ENCODE measurements around the gene BTBD8.
"Not testable (repeated sequence)": the region's sequence is repeated elsewhere in the genome, so short reads cannot be mapped to it uniquely, and the experiment has no call there.

BTBD8 gene

DNA sequence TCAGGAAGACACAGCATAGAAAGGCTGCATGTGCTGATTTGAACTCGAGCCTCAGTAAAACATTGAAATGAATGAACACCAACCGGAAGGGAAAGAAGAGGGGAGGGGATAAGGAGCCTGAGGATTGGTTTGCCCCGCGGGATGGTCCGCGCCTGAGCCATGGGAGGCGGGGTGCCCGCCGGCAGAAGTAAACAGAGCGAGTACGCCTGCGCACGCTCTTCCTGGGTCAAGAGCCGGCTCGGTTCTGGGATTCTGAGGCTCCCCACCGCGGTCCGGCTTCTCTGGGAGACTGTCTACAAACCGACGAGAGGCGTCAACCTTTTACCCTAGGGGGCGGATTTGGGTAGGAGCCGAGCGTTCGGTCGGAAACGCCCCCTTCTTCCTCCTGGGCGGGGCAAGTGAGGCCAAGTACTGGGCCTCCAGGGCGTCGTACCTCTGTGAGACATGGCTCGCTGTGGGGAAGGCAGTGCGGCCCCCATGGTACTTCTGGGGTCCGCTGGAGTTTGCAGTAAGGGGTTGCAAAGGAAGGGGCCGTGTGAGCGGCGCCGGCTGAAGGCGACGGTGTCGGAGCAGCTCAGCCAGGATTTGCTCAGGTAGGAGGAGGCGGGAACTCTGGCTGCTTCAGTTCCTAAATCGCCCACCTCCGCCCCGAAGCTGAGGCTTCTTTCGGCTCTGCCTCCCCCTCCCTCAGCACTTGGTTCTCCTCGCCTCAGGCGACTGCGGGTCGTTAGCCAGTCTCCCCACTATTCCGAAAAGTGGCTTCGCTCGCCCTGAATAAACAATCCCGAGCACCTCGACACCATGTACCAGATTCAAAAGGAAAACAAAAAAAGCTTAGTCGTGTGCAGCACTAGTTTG lies at the start of gene BTBD8:
BTBD8 (plus strand) TSS at position 218 of the 858 bp plus-strand sequence; CDS start at position 445, 227 bp downstream.
- peak; percentile 84 for DNase-seq (ENCODE audit: low spot score)

DNA sequence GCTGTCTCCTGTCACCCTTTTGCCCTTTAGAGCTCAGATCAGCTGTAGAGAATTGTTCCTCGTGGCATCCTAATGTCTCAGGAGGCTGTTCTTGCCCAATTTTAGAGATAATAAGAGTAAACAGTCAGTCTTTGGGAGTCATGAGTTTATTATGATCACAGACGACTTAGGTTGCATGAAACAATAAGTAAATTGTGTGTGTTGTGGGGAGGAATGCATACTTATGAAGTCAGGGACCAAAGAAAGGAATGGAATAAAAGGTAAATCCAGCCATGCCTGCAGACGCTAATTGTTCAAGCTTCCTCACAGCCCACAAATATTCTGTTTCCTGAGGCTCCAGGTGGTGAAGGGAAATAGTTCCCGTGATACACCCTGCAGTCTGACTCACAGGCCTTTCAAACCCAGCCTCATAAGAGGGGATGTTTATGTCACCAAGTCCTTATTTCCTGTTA lies 49.5 kb upstream of the BTBD8 start:
- DNase-seq (ENCODE audit: low spot score), result no peak

DNA sequence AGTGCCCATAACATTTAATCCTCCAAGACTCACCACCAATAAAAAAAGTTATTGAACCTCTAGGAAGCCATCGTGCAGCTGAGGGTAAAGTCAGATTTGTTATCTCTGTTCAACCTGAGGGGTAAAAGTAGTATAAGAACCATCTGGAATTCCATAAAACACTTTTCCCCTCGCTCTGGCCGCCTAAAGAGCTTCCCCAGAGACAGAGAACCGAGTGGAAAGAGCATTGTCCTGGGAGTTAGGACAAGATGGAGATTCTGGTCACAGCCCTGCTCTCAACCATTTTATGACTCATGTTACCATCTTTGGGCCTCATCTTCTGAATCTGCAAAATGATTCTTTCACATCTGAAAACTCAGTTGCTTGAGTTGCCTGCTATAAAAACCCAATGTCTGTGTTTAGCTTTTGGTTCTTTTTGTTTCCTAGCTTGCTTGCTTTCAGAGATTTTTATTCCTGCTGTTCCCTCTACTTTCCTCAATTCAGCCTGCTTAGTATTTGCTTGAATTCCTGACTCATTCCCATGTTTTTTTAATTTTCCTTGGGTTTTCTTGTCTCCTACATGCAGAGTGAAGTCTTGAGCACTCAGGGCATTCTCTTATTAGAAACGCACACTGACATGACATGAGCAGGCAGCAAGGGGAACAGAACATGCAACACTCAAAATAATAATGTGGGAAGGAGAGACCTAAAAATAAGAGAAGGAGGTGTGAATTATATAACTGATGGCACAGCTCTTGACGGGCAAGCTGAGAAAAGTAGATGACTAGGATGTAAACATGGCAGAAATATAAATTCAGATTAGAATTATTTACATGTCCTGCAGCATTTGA lies 48.6 kb upstream of the BTBD8 start:
- DNase-seq (ENCODE audit: low spot score), result no peak

DNA sequence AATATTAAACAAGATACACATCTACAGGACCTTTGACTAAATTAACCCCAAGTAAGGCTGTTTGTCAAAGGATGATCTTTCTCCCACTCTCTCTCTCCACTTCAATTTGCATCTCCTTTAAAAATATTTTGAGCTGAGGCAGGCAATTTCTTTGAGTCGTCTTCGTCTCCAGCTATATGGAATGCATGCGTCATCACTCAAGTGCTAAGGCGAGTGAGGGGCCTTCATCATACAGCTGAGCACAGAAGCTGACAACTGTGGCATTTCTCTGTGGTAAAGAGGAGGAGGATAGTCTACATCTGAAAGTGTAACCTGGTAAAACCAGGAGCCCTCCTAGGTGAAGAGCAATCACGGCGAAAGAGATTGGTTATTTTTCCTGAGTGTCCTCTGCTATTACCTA lies 42.7 kb upstream of the BTBD8 start:
- no peak for DNase-seq (ENCODE audit: low spot score)

DNA sequence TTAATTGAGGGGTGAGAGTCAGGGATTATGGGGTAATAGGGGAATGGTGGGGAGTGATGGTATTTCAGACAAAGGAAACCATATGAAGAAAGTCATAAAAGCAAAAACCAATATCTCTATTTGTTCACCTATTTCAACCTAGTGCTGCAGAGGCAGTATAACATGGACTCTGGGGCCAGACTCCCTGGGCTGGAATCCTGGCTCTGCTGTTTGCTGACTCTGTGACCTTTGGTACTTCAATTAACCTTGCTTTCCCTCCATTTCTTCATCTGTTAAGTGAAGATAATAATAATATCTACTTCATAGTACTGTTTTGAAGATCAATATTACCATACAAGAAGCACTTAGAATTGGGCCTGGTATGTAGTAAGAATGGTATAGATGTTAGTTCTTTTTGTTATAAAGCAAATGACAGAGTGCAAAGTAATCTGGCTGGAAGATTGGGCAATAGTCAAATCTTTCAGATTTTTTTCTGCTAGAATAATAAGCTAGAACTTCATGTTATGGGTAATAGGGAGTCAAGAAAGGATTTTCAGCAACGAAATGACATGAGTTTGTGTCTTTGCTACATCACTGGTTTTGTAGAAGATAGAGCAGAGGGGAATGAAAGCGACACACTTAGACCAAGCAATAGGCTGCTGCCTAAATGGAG lies 41.3 kb upstream of the BTBD8 start:
- DNase-seq (ENCODE audit: low spot score), result no peak

DNA sequence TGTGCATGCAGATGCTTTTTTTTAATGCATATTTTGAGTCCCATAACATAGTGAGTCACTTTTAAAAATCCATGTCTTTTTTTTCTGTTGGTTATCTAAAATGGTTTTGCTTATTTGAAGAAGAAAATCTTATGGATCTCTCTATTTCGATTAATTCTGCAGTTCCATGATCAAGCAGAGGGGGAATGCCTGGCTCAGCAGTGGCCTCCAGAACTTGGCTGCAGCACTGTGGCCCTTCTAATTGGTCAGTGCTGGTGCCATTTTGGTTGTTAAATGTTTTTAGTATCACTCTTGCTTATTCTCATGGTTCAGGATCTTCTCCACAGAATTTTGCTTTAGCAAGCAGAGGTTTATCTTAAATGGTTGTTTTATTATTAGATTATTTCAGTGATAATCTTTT lies 39.2 kb upstream of the BTBD8 start:
- DNase-seq (ENCODE audit: low spot score), result no peak

DNA sequence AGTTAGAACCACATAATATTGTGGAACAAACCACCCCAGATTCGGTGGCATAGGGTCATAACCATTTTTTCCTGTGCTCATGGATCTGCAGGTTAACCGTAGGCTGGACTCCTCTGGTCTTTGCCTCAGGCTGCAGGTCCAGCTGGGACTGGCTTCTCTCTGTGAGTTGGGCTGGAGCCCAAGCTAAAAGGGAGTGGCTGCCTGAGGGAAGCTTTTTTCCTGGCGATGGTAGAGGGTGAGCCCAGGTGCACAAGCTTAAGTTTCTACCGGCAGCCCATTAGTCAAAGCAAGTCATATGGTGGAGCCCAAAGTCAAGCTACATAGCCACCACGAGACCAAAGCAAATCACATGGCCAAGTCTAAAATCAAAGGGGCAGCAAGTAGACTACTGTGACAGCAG lies 36.5 kb upstream of the BTBD8 start:
- no peak for DNase-seq (ENCODE audit: low spot score)

DNA sequence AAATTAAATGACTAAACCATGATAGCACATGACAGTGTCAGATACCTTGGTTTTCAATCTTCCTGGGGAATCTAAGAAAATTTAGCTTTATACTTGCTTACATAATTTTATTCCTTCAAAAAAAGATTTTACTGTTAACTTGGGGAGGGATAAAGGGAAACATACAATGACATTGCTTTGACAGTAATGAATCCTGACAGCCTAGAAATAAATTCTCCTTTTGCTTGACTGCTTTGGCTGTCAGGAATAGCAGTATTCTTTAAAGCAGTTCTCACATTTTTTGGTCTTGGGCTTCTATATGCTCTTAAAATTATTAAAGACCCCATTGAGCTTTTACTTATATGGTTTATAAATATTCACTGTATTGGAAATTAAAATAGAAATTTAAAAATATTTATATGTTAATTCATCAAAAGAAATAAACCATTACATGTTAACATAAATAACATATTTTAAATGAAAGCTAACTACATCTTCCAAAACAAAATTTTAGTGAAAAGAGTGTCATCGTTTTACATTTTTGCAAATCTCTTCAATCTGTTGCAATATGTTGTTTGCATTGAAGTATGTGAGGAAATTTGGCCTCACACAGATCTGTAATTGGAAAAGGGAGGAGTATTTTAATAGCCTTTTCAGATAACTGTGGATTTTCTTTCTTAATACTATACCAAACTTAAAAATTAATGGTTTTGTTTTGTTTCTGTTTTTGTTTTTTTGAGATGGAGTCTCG lies 34.2 kb upstream of the BTBD8 start:
- no peak for DNase-seq (ENCODE audit: low spot score)

DNA sequence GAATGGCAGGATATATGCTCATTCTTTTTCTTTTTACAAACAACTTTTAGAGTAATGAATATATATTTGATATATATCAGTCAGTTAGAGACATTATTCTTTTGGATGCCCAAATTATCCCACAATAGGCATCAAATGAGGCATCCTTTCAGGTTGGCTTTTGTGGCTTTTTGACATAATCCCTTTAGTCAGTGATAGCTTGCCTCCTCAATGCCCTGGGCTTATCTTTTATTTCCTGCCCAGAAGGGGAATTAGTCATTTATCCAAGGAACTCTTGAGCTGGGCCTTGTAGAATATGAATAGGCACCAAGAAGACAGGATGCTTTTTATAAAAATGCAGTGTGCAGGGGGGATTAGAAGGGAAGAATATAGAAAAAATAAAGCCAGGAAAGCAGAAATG lies 28.2 kb upstream of the BTBD8 start:
- no peak for DNase-seq (ENCODE audit: low spot score)

DNA sequence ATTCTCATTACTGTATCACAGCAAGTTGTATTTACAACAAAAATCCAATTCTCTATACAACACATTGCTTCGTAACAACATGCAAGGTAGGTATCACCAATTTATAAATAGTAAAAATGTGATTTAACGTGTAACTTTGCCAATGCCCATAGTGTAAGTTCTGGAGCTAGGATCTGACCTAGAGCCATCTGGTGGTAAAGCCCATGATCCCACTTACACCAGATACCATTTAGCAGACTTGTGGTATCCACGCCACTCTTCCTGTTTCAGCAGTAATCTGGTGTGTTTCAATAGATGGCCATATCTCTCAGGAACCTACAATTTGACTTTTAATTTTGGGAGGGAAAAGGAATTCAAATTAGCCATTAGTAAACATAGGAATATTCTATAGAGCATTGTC lies 15.1 kb upstream of the BTBD8 start:
- DNase-seq (ENCODE audit: low spot score), result no peak

DNA sequence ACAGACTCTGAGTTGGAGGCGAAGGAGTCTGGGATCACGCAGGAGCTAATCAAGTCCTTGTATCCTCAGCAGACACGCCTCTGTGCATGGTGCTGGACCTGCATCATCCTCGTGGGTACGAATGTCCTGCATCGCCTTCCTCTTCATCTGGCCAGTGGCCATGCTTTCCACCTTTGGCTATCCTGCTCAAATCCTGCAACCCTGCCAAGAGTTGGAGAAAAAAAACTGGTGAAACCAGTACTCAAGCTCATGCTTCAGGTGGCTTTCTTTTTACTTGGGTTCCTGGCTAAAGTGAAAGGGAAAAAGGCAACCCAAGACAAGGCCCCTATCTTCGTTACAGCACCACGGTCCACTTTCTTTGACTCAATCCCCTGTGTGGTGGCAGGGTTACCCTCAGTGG lies 13.8 kb upstream of the BTBD8 start:
- no peak for DNase-seq (ENCODE audit: low spot score)

DNA sequence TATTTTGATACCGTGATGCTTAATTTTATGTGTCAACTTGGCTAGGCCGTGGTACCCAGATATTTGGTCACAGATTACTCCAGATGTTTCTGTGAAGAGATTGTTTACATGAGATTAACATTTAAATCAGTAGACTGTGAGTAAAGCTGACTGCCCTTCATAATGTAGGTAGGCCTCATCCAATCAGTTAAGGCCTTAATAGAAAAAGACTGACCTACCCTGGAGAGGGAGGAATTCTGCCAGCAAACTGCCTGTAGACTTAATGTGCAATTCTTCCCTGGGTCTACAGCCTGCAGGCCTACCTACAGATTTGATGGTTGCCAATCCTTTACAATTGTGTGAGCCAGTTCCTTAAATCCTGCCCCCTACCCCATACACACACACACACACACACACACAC lies 9.3 kb upstream of the BTBD8 start:
- DNase-seq (ENCODE audit: low spot score), result no peak

DNA sequence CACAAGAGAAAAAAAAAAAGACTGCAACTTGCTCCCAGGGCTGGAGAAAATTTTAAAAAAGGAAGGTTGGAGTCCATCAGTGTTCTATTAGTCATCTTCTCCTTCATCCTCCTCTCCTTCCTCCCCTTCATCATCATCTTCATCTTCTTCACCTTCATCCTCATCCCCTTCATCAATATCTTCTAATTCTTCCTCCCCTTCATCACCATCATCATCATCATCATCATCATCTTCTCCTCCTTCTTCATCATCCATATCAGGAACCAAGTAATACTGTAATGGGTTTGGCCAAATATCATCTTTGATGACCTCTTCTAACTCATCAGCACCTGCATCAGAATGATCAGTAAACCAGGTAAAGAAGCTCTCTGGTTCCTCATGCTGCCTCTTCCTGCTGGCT lies 5.7 kb upstream of the BTBD8 start:
- DNase-seq (ENCODE audit: low spot score), result not testable (repeated sequence)

DNA sequence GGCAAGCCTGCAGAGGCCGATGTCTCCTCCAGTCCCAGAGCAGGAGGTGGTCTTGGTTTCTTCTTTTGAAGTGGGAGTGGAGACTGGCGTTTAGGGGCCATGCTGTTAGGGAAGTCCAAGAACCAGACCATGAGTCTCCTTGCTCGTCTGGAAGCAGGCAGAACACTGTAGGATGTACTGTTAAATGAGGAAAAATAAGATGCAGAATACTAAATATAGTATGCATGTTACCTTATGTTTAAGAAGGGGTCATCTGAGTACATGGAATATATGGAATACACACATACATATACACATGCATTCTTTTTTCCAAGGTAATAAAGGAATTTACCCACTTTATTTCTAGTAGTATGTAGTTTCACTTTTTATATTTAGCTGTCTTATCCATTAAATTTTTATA lies 4.8 kb upstream of the BTBD8 start, which contains the start of gene SETSIP:
SETSIP (minus strand) TSS at position 101 of the 400 bp plus-strand sequence; CDS start at position 101, 0 bp downstream.
- no peak for DNase-seq (ENCODE audit: low spot score)

DNA sequence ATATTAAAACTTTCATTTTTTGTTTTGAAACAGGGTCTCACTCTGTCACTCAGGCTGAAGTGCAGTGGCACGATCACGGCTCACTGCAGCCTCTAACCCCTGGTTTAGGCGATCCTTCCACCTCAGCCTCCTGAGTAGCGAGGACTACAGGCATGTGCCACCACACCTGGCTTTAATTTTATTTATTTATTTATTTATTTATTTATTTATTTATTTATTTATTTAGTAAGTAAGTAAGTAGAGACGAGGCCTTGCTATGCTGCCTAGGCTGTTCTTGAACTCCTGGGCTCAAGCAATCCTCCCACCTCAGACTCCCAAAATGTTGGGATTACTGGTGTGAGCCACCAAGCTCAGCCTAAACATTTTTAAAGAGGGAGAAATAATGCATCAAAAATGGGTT lies 3.8 kb upstream of the BTBD8 start:
- no peak for DNase-seq (ENCODE audit: low spot score)

DNA sequence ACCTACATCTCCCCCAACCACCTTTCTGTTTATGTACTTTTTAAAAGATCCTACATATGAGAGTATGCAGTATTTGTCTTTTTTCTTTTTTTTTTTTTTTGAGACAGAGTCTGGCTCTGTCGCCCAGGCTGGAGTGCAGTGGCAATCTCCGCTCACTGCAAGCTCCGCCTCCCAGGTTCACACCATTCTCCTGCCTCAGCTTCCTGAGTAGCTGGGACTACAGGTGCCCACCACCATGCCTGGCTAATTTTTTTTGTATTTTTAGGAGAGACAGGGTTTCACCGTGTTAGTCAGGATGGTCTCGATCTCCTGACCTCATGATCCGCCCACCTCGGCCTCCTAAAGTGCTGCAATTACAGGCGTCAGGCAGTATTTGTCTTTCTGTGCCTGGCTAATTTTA lies 2.1 kb upstream of the BTBD8 start:
- DNase-seq (ENCODE audit: low spot score), result not testable (repeated sequence)

DNA sequence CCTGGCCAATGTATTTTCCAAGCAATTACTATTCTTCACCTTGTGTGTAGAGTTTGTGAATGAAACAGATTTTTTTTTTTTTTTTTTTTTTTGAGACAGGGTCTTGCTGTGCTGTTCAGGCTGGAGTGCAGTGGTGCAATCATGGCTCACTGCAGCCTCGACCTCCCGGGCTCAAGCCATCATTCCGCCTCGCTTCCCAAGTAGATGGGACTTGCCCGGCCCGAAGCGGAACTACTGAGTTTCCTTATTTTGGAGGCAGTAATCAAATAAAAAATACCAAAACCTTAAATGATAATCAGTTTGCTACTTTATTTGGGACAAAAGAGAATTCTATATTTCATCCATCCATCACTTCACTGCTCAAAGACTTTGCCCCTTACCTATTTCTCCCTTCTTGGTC lies 704 bp upstream of the BTBD8 start:
- DNase-seq (ENCODE audit: low spot score), result no peak

DNA sequence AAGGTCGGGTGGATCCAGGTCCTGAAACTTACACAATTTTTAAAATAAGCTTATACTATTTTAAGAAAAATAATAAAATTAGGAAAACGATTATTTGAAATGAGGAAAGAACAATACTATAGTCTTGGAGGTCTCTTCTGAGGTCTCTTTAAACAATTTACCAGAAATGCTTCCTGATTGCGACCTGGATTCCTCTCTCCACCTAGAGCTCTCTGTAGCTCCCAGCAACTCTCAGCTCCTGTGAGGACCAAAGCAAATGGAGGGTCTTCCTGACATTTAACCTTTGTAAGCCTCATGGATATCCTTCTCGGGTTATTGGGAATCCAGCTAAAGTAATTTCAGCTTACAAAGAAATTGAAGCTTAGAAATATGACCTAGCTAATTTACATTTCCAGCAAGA lies 886 bp downstream of the BTBD8 start:
- no peak for DNase-seq (ENCODE audit: low spot score)

DNA sequence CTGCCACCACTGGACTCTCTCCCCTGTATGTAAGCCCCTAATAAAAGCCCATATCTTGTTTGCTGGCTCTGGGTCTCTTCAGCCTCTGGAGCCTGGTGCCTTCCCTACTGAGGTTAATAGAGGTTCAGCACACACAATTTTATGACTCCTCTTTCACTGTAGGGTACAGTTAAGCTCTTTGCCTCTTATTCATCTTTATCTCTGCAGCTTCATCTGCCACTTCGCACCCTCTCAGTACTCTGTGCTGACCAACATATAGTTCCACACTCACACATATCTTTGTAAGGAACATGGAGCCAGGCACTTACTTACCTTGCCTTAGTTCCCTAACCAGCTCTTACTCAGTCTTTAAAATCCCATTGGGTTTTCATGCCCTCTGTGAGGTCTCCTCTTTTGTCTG lies 4.5 kb downstream of the BTBD8 start:
- DNase-seq (ENCODE audit: low spot score), result no peak

DNA sequence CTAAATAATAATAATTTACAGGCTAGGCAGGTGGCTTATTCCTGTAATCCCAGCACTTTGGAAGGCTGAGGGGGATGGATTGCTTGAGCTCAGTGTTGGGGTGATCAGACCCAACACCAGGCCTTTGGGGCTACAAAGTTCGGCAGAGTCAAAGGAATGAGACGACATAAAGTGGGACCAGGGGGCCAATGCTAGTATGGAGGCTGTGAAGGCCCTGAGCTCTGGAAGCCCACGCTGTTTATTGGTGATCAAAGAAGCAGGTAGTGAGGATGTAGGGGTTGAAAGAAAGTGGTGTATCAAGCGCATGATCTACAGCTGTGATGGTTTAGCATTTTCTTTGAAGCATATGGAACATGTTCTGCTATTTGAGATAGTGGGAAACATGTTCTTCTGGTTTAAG lies 5.6 kb downstream of the BTBD8 start:
- DNase-seq (ENCODE audit: low spot score), result no peak

DNA sequence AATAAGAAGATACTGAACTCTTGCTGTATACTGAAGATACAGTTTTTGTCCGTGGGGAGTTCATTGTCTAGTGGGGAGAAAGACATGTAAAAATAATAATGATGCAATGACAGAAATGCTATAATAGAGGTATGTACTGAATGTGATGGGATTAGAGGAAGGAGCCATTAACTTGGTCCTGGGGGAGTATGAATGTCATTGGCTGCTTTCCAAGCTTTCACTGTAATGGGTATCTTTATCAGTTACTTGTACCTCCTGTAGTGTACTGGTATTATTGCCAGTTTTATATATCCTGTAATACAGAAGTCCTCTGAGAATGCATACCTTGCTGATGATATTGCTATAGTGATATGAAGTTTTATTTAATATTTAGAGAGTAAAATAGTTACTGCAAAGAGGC lies 7.4 kb downstream of the BTBD8 start:
- DNase-seq (ENCODE audit: low spot score), result no peak

DNA sequence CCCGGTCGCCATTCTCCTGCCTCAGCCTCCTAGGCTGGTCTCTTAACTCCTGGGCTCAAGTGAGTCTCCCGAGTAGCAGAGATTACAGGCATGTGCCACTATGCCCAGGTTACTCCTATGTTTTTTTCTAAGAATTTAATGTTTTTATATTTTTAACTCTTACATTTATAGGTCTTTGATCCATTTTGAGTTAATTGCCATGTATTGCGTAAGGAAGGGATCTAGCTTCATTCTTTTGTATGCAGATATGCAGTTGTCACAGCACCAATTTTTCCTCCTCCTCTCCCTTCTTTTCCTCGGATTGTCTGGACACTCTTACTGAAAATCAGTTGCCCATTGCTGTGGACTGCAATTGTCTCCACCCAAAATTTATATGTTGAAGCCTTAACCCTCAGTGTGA lies 11.5 kb downstream of the BTBD8 start:
- DNase-seq (ENCODE audit: low spot score), result no peak

Data from hematopoietic multipotent progenitor cell treated with erythropoietin and hydrocortisone succinate and interleukin-3 and kit ligand, for 15 days (in vitro differentiated cells).